T-helper 2 cell (primary cell): ENCODE results near the gene TRAPPC3.

Experiments
- DNase-seq, 5 experiments: peaks; one replicate each; pipeline versions ENCODE4 v3.0.0 to v3.0.0-alpha.2; 2012 to 2022

The TRAPPC3 gene

GRCh38 chr1:36151134-36151844, 2.0 kb upstream of the TRAPPC3 start:
- no peak for DNase-seq

GRCh38 chr1:36150296-36151133, 1.2 kb upstream of the TRAPPC3 start:
- DNase-seq: peak; percentile 31 to 85 (median 61)

DNA sequence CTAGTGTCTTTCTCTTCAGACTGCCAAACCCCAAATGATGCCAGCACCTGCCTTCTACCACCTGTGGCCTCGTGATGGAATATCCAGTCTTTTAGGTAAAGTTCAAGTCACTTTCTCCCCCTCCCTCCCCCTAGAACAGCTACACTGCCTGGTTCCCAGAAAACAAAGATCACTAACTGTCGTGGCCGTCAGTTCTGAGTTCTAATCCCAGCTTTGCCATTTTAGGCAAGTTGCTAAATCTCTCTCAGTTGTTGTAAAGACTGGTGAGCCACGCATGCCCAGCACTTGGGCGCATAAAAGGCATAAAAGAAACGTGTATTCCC, 648 bp upstream of the TRAPPC3 start:
- no peak for DNase-seq

- no peak for DNase-seq
Observed at GRCh38 chr1:36148821-36149236, 457 bp downstream of the TRAPPC3 start.

- DNase-seq: no peak
Observed at GRCh38 chr1:36144413-36144812, 4.9 kb downstream of the TRAPPC3 start.

DNA sequence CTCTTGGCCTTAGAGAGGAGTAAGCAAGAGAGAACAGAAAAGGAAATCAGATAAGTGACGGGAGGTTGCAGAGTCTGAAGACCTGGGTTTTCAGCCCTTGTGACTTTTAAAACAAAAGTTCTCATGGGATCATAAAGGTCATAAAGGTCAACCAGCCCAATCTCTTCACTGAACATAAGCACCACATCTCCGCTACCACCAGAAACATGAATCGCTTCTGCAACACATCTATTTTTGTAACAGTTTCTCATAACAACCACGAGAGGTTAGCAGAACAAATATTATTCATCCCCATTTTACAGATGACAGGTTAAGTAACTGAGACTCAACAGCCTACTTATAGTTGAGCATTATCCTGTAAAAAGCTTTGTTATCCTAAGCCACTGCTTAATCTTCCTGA, 5.9 kb downstream of the TRAPPC3 start:
- peak in 1 of 5 experiments; percentile 34 for DNase-seq

DNA sequence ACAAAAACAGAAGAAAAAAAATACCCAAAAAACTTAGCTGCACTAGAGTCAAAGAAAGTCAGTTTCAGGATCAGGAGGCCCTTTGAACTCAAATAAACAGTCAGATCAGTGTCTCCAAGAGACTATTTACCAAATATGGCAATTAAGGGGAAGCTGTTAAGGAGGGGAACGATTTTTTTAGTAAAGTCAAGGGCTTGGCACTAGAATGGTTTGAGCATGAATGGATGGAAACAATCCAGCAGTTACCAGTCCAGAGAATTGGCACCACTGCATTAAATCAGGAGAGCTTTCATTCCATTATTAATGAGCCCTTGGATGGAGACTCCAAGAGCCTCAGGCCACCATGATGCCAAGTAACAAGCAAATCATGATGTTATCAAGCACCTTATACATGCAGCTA, 7.2 kb downstream of the TRAPPC3 start:
- DNase-seq: no peak

- DNase-seq: no peak
Observed at GRCh38 chr1:36139521-36139920, 9.8 kb downstream of the TRAPPC3 start.

GRCh38 chr1:36137776-36138175, 11.5 kb downstream of the TRAPPC3 start:
- DNase-seq: no peak

- no peak for DNase-seq
Observed at GRCh38 chr1:36137226-36137625, 12.1 kb downstream of the TRAPPC3 start.

- no peak for DNase-seq
Observed at GRCh38 chr1:36136535-36136934, 12.8 kb downstream of the TRAPPC3 start.

GRCh38 chr1:36135796-36136195, 13.5 kb downstream of the TRAPPC3 start:
- no peak for DNase-seq

GRCh38 chr1:36135330-36135667, 14.0 kb downstream of the TRAPPC3 start:
- DNase-seq: no peak

- no peak for DNase-seq
Observed at GRCh38 chr1:36134505-36135329, 14.6 kb downstream of the TRAPPC3 start.

- DNase-seq: no peak
Observed at GRCh38 chr1:36134031-36134430, 15.3 kb downstream of the TRAPPC3 start.

GRCh38 chr1:36133484-36133883, 15.8 kb downstream of the TRAPPC3 start:
- no peak for DNase-seq

- no peak for DNase-seq
Observed at GRCh38 chr1:36132029-36132428, 17.3 kb downstream of the TRAPPC3 start.

DNA sequence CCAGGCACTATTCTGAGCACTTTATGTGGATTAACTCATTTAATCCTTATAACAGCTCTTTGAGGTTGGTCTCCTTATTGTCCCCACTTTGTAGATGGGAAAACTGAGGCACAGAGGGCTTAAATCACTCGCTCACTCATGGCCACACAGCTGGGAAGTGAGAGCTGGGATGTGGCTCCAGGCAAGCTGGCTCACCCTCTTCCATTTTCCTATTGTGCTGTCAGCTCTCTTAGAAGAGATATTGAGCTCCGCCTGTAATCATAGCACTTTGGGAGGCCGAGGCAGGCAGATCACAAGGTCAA, 20.4 kb downstream of the TRAPPC3 start:
- DNase-seq: no peak

- no peak for DNase-seq
Observed at GRCh38 chr1:36128126-36128904, 21.0 kb downstream of the TRAPPC3 start.

DNA sequence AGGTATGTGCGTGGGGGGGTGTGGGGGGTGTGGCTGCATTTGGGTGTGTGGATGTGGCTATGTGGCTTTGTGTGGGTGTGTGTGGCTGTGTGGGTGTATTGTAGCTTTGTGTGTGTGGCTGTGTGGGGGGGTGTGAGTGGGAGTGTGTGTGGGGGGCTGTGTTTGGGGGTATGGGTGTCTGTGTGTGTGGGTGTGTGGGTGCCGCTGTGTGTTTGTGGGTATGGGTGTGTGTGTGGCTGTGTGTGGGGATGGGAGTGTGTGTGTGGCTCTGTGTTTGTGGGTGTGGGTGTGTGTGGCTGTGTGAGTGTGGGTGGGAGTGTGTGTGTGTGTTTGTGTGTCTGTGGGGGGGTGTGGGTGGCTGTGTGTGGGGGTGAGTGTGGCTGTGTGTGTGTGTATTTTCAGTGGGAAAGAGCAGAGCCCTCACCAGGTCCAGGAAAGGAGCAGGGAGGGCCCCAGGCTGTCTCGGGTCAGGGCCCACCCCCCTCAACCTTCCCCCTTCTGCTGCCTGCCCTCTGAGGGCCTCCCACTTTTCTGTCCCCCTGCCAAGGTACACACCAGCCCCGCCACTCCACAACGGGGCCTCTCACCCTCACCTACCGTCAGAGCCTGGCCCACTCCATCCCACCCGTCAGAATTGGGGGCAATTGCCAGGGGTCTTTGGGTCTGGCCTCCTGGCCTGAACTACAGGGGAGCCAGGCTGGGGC, 22.3 kb downstream of the TRAPPC3 start:
- DNase-seq: no peak

- DNase-seq: peak in 1 of 5 experiments; percentile 17
Observed at GRCh38 chr1:36126005-36126716, 23.1 kb downstream of the TRAPPC3 start.
